ENCODE data around the gene DPAGT1.

DPAGT1 gene

DNA sequence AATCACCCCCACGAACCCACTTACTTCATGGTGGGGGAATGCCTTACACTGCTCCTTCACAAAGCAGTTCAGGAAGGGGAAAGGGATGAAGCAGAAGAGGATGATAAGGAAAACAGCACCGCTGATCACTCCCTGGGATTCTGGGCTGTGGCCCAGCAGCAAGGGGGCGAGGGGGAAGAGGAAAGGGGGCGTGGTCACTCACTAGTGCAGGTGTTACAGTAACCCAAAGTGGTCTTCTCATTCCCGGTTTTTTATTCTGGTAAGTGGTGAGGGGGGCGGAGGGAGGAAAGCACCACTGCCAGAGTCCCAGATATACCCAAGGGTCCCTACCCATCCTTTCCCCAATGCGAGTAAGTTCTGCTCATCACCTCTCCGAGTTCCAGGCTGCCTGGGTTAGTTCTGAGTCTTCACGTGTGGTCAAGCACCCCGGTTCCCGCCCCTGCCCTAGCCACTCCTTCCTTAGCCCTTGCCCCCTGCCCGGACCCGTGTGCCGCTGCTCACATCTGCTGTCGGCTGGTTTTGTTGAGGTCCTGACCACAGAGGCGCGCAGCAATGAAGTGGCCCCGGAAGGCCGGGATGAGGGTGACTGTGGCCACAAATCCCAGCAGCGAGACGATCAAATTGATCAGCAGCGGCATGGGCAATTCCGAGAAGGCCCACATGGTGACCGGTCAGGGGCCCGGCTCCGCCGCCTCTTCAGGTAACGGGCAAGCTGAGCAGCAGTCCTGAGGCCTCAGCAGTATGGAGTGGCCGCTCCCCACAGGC is 477 bp downstream of the DPAGT1 start:
- in situ Hi-C loops (cut with HindIII; ENCODE audit: low pct_ligation_motif_present, low pct_unique_long_range_greater_than_20kb, low sequenced_read_pairs), result no loop called here
- peak; percentile 38 for DNase-seq

DNA sequence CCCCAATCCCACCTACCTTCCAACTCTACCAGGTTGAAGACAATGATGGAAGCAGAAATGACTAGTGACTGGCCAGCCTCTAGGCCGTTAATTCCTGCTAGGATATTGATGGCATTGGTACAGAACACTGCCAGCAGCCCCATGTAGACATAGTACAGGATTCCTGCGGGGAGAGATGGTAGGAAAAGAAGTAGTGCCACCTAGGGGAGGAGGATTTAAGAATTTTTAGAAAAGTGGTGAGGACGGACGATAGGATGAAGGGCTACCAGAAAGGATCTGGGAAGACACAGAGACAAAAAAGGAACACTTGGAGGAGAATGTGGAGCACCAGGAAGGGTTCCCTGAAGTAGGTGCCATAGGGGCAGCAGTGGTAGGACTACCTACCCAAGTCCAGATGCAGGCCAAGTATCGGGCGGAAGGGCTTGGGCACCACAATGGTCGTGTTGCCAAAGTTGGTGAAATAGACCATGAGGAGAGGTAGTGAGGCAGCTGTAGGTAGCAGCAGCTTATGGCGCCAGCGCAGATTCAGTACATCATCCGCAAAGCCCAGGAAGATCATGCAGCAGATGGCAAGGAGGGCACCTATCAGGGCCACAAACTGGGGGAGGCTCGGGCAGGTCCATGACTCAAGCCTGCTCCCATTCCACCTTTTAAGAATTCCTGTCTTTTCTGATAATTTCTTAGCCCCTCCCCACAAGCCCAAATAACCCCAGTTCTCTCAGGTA is 1.2 kb downstream of the DPAGT1 start:
- DNase-seq, result peak; percentile 52
- in situ Hi-C loops (cut with HindIII; ENCODE audit: low pct_ligation_motif_present, low pct_unique_long_range_greater_than_20kb, low sequenced_read_pairs), result no loop called here

DNA sequence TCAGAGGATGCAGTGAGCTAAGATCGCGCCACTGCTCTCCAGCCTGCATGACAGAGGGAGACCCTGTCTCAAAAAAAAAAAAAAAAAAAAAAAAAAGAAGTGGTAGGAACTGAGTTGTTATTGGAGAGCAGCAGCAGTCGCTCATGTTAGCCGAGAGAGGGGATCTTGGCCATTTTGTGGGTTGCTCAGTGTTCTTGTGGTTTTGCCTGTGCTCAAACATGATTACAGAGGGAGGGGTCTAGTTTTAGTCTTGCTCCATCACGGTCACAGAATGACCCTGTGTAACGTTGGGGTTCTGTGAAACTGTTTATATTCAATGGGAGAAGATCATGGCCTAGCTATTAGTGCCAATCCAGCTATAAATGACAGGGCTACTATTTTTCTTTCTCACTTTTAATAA is 1.9 kb downstream of the DPAGT1 start:
- no peak for DNase-seq
- in situ Hi-C loops (cut with HindIII; ENCODE audit: low pct_ligation_motif_present, low pct_unique_long_range_greater_than_20kb, low sequenced_read_pairs), result no loop called here

DNA sequence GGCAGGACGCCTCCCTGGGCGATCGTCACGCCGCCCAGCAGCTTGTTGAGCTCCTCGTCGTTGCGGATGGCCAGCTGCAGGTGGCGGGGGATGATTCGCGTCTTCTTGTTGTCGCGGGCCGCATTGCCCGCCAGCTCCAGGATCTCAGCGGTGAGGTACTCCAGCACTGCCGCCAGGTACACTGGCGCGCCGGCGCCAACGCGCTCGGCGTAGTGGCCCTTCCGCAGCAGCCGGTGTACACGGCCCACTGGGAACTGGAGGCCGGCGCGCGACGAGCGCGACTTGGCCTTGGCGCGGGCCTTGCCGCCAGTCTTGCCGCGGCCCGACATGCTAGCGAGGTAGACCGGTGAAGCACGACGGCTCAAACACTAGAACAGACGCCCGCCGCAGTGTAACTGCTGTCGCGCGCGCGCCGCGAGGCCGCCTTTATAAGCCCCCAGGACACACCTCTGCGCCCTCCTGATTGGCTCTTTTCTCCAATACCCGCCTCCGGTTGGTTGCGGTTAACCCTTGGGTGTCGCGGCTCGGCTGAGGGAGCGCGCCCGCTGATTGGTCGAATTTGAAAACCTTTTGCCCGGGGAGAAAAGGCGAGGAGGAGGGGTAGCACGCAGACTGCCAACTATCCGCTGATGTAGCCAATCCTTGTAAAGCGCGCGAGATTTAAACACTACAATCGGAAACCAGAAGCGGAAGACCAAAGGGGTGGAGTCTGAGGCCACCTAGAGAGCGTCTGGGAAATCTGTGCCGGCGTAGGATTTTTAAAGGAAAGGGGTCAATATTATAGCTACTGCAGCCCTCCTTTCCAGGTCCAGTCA is 6.4 kb downstream of the DPAGT1 start:
- DNase-seq, result peak; percentile 98
- in situ Hi-C loops (cut with HindIII; ENCODE audit: low pct_ligation_motif_present, low pct_unique_long_range_greater_than_20kb, low sequenced_read_pairs), result no loop called here

DNA sequence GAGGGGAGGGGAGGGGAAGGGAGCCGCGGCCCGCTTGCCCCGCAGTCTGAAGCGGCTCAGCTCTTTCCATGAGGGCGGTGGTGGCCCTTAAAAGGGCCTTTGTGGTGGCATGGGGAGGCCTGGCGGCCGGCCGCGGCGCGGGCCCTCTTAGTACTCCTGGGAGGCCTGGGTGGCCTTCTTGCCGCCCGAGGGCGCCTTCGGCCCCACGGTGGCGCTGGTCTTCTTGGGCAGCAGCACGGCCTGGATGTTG is 6.9 kb downstream of the DPAGT1 start:
- in situ Hi-C loops (cut with HindIII; ENCODE audit: low pct_ligation_motif_present, low pct_unique_long_range_greater_than_20kb, low sequenced_read_pairs), result no loop called here
- peak; percentile 73 for DNase-seq

DNA sequence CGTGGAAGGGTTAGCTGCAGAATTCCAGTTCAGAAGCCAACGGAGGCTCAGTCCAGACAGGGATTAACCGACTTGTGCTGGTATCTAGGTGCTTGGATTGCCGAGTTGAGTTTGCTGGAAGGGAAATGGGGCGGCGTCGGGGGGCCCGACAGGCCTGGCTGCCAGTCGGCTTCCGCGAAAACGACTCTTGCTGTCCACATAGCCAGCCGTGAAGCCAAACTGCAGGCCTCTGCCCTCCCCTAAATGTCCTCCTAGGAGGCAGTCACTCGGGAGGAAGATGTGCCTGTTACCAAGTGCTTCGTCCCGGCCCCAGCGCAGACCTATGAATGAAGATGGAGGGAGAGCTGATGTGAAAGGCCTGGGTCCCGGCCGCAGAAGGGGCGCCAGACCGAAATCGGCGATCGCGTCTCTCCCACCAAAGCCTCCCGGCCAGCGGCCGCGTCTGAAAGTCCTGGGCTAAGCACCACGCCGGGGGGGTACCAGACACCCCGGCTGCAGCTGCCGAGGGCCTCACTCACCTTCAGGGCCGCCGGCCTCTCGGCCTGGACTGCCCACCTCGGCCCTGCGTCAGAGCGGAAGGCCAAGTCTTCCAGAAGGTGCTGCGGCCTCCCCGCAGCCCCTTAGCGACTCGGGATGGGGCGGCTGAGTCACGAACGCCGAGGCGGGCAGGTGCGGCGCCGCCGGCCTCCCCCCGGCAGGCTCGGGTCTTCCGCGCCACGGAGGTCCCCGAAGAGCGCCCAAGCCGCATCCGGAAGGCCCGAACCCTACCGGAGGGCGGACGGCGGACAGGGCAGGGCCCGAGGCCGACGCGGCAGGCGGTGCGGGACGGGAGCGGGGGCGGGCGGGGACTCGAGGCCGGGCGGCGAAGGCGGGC is 7.5 kb downstream of the DPAGT1 start:
- DNase-seq, result peak; percentile 30
- in situ Hi-C loops (cut with HindIII; ENCODE audit: low pct_ligation_motif_present, low pct_unique_long_range_greater_than_20kb, low sequenced_read_pairs), result no loop called here

DNA sequence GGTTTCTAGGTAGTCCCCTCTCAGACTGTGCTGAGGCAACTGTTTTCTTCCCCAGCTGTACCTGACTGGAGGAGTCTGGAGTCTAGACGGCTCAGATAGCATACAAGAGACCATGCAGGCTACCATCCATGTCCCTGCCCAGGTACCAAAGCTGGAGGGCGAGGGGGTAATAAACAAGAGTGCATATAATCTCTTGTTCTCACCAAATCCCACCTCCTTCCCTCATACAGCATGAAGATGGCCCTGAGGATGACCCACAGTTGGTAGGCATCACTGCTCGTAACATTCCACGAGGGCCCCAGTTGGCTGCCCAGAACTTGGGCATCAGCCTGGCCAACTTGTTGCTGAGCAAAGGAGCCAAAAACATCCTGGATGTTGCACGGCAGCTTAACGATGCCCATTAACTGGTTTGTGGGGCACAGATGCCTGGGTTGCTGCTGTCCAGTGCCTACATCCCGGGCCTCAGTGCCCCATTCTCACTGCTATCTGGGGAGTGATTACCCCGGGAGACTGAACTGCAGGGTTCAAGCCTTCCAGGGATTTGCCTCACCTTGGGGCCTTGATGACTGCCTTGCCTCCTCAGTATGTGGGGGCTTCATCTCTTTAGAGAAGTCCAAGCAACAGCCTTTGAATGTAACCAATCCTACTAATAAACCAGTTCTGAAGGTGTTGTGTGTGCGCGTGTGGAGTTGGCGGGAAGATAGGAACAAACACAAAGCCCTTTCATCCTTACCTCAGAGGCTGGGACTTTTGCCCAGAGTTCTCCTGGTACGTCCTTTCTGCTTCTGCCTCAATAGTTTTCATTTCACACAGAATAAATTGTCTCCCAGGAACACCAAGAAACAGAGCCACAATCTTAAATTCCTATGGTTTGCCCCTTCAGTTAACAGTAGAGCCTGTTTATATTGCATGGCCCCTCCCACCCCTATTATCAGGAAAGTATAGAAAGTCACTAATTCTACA is 8.5 kb downstream of the DPAGT1 start:
- no peak for DNase-seq
- in situ Hi-C loops (cut with HindIII; ENCODE audit: low pct_ligation_motif_present, low pct_unique_long_range_greater_than_20kb, low sequenced_read_pairs), result no loop called here

DNA sequence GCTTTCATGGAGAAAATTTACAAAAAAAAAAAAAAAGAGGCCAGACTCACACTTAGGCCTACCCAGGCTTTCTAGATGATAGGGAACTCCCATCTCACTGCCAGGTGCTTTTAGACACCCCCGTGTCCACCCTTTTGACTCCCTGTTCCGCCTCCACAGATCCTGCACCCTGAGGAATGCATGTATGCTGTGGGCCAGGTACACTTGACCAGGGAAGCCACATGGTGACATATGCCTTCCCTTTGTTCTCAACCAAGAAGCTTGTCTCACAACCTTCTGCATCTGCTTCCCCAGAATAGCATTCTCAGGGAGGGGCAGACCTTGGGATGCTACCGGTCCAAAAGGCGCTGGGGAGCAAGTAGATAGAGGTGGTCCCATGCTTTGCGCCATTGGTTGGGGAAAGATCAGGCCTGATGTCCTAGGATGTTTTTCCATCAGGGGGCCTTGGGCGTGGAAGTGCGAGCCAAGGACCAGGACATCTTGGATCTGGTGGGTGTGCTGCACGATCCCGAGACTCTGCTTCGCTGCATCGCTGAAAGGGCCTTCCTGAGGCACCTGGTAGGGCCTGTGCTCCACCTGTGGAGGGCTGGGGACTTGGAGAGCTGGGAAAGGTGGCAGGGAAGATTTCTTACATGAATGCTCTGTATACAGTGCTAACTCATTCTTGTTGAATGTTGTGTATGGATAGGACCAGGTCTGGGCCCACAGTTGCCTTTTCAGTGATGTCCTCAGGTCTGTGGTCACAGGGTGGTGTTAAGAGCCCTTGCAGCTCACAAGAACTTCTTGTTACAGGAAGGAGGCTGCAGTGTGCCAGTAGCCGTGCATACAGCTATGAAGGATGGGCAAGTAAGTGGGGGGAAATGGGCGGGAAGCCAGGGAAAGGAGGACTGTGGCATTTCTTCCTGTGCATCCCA is 9.4 kb downstream of the DPAGT1 start:
- in situ Hi-C loops (cut with HindIII; ENCODE audit: low pct_ligation_motif_present, low pct_unique_long_range_greater_than_20kb, low sequenced_read_pairs), result no loop called here
- DNase-seq, result no peak

DNA sequence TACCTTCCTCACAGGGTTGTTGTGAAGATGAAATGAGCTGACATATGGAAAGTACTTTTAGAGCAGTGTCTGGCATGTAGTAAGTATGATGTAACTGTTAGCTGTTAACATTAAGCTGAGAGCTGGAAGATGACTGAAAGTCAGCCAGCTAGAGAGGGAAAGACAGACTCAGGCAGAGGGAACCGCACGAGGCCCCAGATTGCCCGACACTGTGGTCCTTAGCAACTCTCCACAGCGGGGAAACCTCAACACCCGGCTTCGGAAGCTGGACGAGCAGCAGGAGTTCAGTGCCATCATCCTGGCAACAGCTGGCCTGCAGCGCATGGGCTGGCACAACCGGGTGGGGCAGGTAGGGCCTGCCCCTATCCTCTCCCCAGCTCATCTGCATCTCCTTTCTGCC is 10.5 kb downstream of the DPAGT1 start:
- DNase-seq, result no peak
- in situ Hi-C loops (cut with HindIII; ENCODE audit: low pct_ligation_motif_present, low pct_unique_long_range_greater_than_20kb, low sequenced_read_pairs), result no loop called here

DNA sequence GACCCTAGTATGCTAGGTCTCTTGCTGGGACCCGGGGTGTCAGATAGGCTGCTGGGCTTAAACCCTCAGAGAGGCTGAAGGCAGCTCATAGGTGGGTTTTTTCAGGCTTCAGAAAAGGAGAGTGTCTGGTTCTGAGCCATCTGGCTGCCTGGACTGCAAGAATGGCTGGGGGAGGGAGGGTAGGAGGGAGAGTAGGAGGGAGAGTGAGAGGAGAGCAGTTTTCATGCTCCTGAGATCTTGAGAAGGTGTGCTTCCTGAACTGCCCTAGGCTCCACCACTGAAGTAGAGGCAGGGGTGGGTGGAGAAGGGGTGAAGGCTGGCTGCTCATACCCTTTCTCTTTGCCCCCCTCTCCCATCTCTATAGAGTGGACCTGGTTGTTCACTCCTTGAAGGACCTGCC is 12.3 kb downstream of the DPAGT1 start:
- DNase-seq, result no peak
- in situ Hi-C loops (cut with HindIII; ENCODE audit: low pct_ligation_motif_present, low pct_unique_long_range_greater_than_20kb, low sequenced_read_pairs), result no loop called here

DNA sequence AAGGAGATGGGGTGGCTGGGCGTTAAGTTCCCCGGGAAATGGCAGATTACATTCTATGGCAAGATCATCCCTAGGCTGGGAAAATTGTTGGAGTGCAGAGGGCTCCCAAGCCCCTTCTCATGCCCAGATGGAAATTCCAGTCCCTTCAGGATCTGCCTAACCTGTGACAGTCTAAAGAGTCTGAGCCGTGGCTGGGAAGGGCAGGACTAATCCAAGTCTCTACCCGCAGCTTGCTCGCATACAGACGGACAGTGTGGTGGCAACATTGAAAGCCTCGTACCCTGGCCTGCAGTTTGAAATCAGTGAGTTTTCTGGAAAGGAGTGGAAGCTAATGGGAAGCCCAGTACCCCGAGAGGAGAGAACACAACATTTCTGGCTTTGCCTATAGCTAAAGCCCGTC is 13.2 kb downstream of the DPAGT1 start:
- DNase-seq, result no peak
- in situ Hi-C loops (cut with HindIII; ENCODE audit: low pct_ligation_motif_present, low pct_unique_long_range_greater_than_20kb, low sequenced_read_pairs), result no loop called here

DNA sequence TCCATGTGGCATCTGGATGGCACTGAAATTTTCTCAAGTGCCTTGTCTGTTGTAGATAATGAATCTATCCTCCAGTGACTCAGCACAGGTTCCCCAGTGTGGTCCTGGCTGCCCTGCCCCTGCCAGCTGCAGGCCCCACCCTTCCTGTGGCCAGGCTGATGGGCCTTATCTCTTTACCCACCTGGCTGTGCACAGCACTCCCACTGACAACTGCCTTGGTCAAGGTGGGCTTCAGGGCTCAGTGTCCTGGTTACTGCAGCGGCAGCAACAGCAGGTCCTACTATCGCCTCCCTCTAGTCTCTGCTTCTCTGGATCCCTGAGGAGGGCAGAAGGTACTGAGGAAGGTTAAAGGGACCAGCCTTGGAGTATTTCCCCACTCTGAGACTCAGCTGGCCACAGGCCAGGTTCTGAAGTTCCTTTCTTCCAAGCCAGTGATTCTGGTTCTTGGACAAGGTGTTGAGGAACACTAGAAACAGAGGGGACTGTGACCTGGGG is 13.9 kb downstream of the DPAGT1 start:
- no peak for DNase-seq
- in situ Hi-C loops (cut with HindIII; ENCODE audit: low pct_ligation_motif_present, low pct_unique_long_range_greater_than_20kb, low sequenced_read_pairs), result no loop called here

DNA sequence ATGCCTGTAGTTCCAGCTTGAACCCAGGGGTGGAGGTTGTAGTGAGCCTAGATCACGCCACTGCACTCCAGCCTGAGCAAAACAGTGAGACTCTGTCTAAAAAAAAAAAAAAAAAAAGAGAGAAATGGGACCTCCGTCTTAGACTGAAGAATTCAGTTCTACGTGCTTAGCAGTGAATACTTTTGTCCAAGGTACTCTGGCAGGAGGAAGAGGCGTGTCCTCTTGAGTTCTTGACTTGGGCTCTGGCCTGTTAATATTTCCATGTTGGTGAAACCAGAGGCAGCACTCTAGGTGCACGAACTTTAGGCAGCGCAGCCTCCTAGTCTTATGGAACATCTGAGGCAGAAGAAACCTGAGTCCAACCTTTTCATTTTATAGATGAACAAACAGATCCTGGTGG is 14.5 kb downstream of the DPAGT1 start:
- no peak for DNase-seq
- in situ Hi-C loops (cut with HindIII; ENCODE audit: low pct_ligation_motif_present, low pct_unique_long_range_greater_than_20kb, low sequenced_read_pairs), result no loop called here

DNA sequence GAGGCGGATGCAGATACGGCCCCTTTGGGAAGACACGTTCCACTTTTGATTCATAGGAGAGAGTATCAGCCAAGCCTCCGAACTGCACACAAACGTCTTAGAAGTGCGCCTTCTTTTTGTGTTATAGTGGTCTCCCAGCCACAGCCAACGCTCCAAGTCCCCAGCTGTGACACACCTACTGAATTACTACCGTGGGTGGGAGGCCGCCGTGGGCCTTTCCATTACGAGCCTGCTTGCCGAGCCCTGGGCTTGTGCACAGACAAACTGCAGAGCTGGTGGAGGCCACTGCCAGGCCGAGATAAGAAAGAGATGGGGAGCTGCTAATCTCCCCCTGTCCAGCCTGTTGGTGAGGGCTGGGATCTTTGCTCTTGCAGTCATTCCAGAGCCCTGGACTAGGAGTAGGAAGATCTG is 16.2 kb downstream of the DPAGT1 start:
- DNase-seq, result no peak
- in situ Hi-C loops (cut with HindIII; ENCODE audit: low pct_ligation_motif_present, low pct_unique_long_range_greater_than_20kb, low sequenced_read_pairs), result no loop called here

DNA sequence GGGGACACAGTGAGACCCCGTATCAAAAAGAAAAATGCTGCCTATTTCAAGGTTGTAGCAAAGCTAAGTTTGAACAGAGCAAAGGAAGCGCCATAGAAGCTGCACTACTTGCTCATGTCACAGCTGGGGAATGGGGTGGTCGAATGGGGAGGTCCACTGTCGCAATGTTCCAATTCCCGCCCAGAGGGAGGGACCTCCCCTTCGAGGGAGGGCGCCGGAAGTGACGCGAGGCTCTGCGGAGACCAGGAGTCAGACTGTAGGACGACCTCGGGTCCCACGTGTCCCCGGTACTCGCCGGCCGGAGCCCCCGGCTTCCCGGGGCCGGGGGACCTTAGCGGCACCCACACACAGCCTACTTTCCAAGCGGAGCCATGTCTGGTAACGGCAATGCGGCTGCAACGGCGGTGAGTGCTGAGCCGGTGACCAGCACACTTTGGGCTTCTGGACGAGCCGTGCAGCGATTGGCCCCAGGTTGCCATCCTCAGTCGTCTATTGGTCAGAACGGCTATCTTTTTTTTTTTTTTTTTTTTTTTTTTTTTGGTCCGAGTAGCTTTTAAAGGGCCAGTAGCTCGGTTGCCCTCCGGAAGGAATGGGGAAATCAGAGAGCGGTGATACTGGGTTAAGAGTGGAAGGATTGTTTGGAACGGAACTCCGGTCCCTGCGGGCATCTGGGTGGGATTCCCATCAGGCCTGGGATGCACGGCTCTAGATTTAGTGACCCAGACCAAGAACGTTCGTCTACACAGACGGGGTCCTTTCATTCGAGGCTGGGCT is 16.8 kb downstream of the DPAGT1 start, which contains the start of gene HMBS:
HMBS (plus strand) TSS at position 219 of the 774 bp plus-strand sequence; CDS start at position 372, 153 bp downstream.
- peak; percentile 91 for DNase-seq
- in situ Hi-C loops (cut with HindIII; ENCODE audit: low pct_ligation_motif_present, low pct_unique_long_range_greater_than_20kb, low sequenced_read_pairs), result no loop called here

Measured in ACHN (cell line).